Brain microvascular endothelial cell (primary cell): Measurements from ENCODE around the gene SAP30.

Experiments
- DNase-seq: peaks from one replicate; pipeline ENCODE4 v3.0.0-alpha.2; 2020
- H3K27ac ChIP-seq: fragments of 250-450 bp; sonication (Bioruptor Pico); 2 replicates; pipeline ENCODE4 v1.5.1; 2020; ENCODE audit warnings: mild to moderate bottlenecking, moderate library complexity
- H3K27me3 ChIP-seq: fragments of 250-450 bp; sonication (Bioruptor Pico); replicated peaks from 2 replicates; pipeline ENCODE4 v1.5.1; 2020; ENCODE audit warnings: mild to moderate bottlenecking
- H3K36me3 ChIP-seq: fragments of 250-450 bp; sonication (Bioruptor Pico); replicated peaks from 2 replicates; pipeline ENCODE4 v1.5.1; 2020; ENCODE audit warnings: mild to moderate bottlenecking
- H3K4me3 ChIP-seq: 2 replicates; pipeline ENCODE4 v1.5.1; 2011; ENCODE audit warnings: low read depth, mild to moderate bottlenecking, control low read depth, low read length, moderate library complexity
- CTCF ChIP-seq: IDR thresholded peaks from 2 replicates; pipeline ENCODE4 v1.5.1; 2011; ENCODE audit warnings: low read depth, mild to moderate bottlenecking, moderate library complexity, low read length, control low read depth, inconsistent platforms; ENCODE audit errors: missing control alignments
- in situ Hi-C: cut with HindIII; loops from 2 replicates; pipeline ENCODE4 v1.10.0; 2017; ENCODE audit warnings: low sequenced_read_pairs, low pct_ligation_motif_present

The SAP30 gene

DNA sequence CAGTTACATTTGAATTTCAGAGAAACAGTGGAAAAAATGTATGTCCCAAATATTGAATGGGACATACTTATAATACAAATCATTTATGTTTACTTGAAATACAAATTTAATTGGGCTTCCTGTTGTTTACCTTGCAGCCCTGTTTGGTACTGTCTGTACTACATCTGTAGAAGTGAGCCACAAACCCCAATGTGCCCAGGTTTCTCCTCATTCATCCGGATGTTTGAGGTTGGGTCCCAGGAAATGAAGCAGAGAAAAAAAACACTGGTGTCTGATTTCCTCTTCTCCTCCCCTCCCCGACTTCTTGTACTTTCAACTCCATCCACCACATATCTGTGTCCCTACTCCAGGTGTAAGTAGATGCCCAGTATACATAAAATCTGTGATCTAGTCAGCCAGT, 55.3 kb downstream of the SAP30 start:
- in situ Hi-C loops: no loop called here

More for the DNA sequence above, 55.3 kb downstream of the SAP30 start:
- H3K36me3 ChIP-seq: no peaks in the 10 kb centered on the region
- no peaks in the 10 kb centered on the region for H3K27me3 ChIP-seq
- TF ChIP-seq CTCF: no peak
- no peak overlapping the region for H3K4me3 ChIP-seq
- no peak for DNase-seq
- H3K27ac ChIP-seq: no peak overlapping the region
